NOMO-1 (cell line): ENCODE data around the gene CBFA2T3.

ENCODE experiments used
- DNase-seq, 2 experiments: peaks; one replicate each; lab custom pipeline; 2025; ENCODE audit not compliant: unreplicated experiment in 2 of 2; lab: John Stamatoyannopoulos, UW

Gene CBFA2T3

GRCh38 chr16:88943131-88943664 lies 33.8 kb downstream of the CBFA2T3 start:
- DNase-seq, result no peak

GRCh38 chr16:88941913-88942909 lies 34.8 kb downstream of the CBFA2T3 start:
- no peak for DNase-seq

- no peak for DNase-seq
These were observed 35.9 kb downstream of the CBFA2T3 start for GRCh38 chr16:88940862-88941817.

DNA sequence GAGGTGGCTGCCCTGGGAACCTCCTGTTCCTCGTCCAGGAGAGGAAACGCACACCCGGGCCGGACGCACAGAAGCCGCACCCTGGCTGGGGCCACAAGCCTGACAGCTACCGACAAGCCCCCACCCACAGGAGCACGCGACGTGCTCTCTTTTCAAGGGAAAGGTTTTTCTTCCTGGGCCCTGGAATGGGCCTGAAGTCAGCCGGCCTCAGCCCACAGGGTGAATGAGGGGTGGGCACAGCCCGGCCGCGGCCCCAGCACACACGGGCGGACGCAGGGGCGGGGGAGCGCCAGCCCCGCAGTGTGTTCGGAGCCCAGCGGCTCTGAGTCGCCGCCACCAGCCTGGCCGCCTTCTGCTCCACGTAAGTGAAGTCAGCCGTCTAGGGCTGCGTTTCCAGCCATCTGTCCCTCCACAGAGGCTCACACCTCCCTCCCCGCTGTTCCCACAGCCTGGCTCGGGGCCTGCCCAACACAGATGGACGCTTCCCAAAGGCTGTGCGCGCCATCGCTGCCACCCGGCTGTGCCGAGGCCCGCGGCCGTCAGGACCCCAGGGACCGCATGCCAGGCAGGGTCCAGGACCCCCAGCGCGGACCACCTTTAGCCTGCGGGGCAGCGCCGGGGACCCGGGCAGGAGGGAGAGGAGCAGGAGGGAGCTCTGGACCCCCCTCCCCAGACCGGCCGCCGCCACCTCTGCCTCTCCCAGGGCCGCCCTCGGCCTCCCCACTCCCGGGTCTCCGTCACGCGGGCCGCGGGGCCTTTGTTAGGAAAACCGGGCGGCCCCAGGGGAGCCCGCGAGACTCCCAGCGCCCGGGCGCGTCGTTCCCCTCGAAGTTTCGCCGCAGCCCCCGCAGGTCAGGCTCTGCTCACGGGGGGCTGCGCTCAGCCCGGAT lies 36.8 kb downstream of the CBFA2T3 start:
- DNase-seq, result no peak

DNA sequence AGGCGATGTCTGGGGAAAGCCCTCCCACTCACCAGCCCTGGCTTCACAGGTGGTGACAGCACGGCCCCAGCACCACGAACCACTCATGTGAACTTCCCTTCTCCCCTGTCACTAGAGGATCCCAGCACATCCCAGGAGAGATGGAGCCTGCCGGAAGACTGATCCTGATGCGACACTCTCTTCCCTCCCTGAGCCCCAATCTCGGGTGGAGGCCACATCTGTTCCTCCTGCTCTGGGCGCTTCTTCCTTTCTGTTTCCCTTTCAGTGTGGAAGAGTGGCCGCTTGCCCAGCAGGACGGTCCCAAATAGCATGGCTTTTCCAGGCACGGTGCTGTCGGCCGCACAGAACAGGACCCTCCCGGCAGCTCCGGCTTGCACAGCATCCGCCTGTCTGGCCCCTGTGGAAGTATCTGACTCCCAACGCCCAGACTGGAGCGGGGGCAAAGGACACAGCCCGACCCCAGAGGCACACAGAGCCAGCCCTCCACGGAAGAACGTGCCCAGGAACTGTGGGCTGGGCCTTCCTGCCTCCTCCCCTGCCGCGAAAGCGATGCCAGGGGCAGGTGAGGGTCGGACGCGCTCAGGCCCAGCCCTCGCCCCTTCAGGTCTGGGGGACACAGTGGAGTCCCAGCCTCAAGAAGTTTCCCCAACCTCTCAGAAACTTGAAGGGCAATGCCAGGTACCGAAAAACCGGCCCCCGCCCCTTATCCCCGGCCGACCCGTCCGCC lies 37.6 kb downstream of the CBFA2T3 start:
- DNase-seq, result no peak

- no peak for DNase-seq
These were observed 38.2 kb downstream of the CBFA2T3 start for GRCh38 chr16:88938777-88939244.

DNA sequence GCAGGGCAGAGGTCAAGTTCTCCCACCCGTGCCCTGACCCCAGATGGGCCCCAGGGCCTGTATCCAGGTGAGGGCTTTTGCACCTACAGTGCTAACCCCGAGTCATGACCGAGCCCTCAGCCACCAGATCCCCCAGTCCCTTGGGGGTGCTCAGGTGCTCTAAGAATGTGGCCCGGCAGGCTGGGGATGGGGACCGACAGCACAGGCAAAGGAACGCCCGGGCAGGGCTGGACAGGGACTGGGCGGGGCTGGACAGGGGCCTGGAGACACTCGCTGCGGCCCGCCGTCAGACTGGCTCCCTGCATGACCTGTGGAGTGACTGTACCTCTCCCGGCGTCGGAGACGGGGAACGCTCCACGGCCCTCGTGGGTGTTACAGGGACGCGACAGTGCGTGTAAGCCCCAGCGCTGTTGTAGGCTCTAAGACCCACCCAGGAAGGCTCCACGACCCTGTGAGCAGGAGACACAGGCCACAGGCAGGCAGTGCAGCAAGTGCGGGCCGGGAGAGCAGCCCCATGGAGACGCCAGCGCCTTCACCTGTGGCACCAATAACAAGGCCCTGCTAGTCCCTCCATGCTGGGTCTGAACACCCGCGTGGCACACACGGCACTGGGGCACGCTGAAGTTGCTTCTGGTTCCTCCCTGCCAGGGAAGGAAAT lies 38.8 kb downstream of the CBFA2T3 start:
- no peak for DNase-seq

DNA sequence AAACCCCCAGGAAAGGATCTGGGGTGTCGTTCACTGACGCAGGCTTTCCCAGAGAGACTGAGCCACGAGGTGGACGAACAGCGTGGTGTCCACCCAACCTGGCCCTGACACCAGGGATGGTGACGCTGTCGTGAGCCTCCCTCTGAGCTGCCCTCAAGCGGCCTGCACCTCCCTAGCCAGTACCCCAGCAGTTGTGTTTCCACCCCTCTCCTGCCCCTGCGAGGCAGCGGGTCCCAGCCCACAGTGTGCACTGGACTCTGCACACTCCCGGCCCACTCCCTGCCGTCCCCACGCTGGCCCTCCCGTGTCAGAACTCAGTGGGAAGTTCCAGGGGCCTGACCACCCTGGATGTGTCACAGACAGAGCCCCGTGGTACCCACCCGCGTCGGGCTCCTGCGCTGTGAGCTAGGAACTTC lies 39.8 kb downstream of the CBFA2T3 start:
- no peak for DNase-seq

- peak; percentile 83 to 91 for DNase-seq
These were observed 40.3 kb downstream of the CBFA2T3 start for GRCh38 chr16:88936556-88937205.

DNA sequence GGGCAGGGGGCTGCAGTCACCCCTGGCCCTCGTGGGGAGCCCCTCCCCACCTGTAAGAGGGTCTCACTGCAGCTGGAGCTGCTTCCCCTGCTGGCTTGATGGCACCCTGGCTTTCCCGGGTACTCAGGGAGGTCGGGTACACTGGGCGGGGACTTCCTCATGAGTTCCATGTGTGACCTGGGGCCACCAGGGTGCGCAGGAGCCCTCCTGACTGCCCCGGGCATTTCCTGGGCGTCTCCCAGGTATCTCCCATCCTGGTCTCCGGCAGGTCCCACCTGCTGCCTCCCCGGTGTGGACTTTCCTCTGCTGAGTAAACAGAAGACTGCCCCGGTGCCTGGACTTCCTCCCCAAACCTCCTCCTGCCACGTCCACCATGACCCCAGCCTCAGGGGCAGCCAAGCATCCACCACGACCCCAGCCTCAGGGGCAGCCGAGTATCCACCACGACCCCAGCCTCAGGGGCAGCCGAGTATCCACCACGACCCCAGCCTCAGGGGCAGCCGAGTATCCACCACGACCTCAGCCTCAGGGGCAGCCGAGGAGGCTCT lies 40.9 kb downstream of the CBFA2T3 start:
- no peak for DNase-seq

GRCh38 chr16:88934066-88934667 lies 42.8 kb downstream of the CBFA2T3 start:
- DNase-seq, result no peak

DNA sequence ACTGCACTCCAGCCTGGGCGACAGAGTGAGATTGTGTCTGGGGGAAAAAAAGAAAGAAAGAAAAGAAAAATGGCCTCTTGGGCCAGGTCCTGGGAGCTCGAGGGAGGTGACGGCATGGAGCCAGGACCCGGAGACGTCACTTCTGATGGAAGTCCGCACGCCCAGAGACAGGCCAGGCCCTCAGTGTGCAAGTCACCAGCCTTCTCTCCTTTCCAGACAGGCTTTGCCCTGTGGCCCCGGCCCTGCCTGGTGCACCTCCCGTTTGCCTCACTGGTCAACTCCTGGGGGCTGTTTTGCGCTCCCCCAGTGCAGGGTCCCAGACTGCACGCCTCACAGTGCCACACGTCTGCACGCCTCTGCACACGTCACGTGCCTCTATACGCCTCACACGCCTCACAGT lies 44.1 kb downstream of the CBFA2T3 start:
- no peak for DNase-seq

- DNase-seq, result no peak
These were observed 45.1 kb downstream of the CBFA2T3 start for GRCh38 chr16:88931936-88932335.

DNA sequence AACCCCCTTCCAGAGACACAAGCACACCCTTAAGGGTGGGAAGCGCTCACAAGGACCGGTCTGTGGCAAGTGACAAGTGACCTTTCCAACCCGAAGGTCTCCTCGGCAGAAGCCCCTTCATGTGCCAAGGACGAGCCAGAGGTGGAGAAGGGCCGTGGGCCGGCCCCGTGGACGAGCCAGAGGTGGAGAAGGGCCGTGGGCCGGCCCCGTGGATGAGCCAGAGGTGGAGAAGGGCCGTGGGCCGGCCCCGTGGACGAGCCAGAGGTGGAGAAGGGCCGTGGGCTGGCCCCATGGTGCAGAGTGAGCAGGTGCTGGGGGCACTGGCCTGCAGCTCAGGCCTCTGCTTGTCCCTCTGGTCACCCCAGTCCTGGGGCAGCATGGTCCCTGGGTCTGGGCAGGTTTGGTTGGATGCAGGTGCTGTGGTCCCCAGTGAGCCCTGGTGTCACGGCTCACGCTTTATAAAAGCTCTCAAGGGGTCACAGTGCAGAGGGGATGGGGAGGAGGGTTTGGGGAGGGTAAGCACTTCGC lies 45.6 kb downstream of the CBFA2T3 start:
- no peak for DNase-seq

DNA sequence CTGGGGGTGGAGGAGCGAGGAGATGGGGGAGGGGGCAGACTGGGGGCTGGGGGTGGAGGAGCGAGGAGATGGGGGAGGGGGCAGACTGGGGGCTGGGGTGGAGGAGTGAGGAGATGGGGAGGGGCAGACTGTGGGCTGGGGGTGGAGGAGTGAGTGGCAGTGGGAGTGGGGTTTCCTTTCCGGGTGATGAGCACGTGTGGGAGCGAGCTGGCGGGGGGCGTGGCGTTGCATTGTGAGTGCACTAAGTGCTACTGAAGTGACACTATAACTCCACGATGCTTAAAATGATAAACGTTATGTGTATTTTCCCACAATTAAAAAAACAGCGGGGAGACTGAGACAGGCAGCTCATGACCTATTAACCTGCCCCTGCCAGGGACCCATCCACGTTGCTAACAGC lies 46.3 kb downstream of the CBFA2T3 start:
- DNase-seq, result no peak

DNA sequence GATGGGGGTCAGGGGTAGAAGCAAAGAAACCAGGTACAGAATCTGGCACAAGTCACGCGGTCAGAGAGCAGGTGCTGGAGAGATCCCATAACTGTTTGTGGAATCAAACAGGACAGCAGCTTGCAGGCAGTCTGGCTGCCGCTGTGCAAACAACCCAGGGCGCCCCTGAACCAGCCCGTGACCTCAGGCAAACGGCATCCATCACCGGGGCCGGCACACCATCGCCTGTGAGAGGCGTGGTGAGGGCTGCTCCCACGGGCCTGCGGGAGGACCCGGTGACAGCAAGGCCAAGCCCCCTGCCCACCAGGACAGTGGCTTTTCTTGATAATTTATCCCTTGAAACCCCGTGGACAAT lies 47.9 kb downstream of the CBFA2T3 start:
- DNase-seq, result no peak

DNA sequence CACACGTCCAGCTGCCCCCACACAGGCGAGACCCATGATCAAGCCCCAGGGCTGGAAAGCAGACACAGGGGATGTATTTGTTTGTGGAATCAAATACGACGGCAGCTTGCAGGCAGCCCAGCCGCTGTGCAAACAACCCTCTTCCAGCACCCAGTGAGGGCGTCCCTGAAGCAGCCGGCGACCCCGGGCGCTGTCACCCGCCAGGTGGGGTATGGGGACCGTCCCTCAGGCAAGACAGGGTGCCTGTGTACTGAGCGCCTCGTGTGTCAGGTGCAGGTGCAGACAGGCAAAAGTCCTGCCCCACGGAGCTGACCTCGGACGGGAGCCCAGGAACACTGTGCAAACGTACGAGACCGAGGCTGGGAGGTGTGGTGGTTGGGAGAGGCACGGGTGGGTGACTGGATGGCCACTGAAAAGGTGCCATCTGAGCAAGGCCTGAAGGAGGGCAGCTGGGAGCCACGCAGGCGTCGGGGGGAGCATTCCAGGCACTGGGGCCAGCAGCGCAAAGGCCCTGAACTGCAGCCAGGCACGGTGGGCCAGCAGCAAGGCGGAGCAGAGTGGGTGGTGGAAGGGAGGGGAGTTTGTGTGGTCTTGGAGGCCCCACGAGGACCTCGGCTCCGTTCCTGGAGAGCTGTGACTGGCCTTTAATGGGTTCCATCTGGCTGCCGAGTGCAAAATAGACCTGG lies 48.5 kb downstream of the CBFA2T3 start:
- DNase-seq, result no peak
